ENCODE results near the gene TBATA. TPM values are rescaled to one million over a fixed set of nuclear protein-coding genes. Genes with fewer than 3 reads are reported as not detected.

Gene TBATA
- total RNA-seq, 1 donor from 2014 or later = not detected

DNA sequence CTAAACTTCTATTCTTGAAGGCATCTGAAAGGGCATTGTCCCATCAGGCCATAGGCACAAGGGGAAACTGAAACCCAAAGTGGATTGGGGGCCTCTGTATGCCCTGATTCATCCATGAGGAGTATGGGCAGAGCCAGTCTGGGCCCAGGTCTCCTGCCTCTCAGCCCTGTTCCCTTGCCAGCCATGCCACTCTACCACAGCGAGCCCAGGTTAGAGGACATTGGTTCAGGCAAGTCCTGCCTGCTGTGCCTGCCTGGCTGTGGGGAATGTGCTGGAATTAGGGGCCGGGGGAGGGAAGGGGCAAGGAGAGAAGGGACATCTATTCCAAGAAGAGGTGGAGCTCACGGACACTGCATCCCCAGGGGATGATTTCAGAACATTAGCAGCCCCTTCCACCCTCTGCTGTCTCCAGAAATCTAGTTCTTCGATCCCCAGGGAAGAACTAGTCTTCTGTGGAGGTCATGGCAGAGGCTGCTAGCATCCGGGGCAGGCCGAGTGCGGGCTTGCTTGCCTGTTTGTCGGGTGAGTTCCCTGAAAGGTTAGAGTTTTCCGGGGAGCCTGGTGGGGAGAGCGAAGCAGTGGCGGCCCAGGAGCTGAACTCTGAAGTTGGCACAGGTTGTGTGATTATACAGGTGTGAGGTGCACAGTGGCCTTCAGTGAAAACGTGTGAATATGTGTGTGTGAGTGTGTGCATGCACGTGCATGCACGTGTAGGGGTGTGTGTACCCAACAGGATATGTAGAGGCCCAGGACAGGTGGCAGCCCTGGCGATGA lies 37.8 kb downstream of the TBATA start:
- TF ChIP-seq, protein P1, sequence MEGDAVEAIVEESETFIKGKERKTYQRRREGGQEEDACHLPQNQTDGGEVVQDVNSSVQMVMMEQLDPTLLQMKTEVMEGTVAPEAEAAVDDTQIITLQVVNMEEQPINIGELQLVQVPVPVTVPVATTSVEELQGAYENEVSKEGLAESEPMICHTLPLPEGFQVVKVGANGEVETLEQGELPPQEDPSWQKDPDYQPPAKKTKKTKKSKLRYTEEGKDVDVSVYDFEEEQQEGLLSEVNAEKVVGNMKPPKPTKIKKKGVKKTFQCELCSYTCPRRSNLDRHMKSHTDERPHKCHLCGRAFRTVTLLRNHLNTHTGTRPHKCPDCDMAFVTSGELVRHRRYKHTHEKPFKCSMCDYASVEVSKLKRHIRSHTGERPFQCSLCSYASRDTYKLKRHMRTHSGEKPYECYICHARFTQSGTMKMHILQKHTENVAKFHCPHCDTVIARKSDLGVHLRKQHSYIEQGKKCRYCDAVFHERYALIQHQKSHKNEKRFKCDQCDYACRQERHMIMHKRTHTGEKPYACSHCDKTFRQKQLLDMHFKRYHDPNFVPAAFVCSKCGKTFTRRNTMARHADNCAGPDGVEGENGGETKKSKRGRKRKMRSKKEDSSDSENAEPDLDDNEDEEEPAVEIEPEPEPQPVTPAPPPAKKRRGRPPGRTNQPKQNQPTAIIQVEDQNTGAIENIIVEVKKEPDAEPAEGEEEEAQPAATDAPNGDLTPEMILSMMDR (IDR thresholded peaks at IDR 0.05; ENCODE audit: unreplicated experiment) = no peak
- DNase-seq (ENCODE audit: low spot score) = no peak
- peaks cover 35% of the 10 kb centered on the region for H3K4me1 Mint-ChIP-seq (ENCODE audit: unreplicated experiment)
- H3K27me3 Mint-ChIP-seq (ENCODE audit: unreplicated experiment) = peaks cover 6% of the 10 kb centered on the region
- H3K9me3 Mint-ChIP-seq (ENCODE audit: unreplicated experiment) = no peaks in the 10 kb centered on the region
- H3K27ac Mint-ChIP-seq (ENCODE audit: unreplicated experiment) = no peak overlapping the region
- peaks cover 5% of the 10 kb centered on the region for H3K36me3 Mint-ChIP-seq (ENCODE audit: low read depth, unreplicated experiment)
- no peak overlapping the region for H3K4me3 Mint-ChIP-seq (ENCODE audit: unreplicated experiment)

DNA sequence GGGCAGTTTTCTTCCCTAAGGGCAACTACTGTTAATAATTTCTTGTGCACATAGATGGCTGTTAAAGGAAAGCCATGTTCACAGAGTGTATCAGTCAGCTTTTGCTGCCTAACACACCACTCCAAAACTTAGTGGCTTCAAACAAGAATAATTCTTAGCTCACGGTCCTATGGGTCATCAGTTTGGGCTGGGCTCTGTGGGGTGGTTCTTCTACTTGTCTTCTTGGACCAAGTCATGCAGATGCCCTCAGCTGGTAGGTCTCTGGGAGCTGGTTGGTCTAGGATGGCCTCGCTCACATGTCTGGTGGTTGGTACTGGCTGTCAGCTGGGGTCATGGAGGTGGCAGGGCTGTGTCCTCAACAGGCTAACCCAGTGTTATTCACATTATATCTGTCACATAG lies 39.6 kb downstream of the TBATA start:
- Mint-ChIP-seq H3K4me3 (ENCODE audit: unreplicated experiment) (no peak overlapping the region), H3K27ac (ENCODE audit: unreplicated experiment) (no peak overlapping the region), H3K9me3 (ENCODE audit: unreplicated experiment) (no peaks in the 10 kb centered on the region), H3K4me1 (ENCODE audit: unreplicated experiment) (peaks cover 46% of the 10 kb centered on the region), H3K27me3 (ENCODE audit: unreplicated experiment) (peaks cover 6% of the 10 kb centered on the region), H3K36me3 (ENCODE audit: low read depth, unreplicated experiment) (peaks cover 5% of the 10 kb centered on the region)
- TF ChIP-seq, protein P1 (IDR thresholded peaks at IDR 0.05; ENCODE audit: unreplicated experiment) = no peak
- no peak for DNase-seq (ENCODE audit: low spot score)

DNA sequence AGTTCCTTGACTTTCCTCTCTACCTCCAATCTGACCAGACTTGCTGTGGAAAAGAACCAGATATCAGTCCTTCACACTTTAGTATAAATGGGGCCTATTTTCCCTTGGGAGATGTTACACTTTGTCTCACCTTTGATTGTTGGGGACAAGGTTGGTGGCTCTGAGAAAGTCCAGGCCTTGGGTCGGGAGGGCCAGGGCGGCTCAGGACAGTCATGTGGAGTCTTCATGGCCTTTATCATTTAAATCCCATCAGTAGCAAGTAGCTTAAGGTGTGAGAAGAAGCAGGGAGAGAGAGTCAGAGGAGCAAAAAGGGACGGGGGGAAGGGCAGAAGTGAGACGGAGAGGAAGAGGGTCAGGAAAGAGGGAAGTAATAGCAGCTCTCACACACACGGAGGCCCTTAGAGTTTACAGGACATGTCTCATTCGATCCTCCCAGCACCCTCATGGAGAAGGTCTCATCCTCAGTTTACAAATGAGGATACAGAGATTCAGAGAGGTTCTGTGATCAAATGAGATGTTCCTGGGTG lies 40.5 kb downstream of the TBATA start:
- TF ChIP-seq, protein P1 (IDR thresholded peaks at IDR 0.05; ENCODE audit: unreplicated experiment) = no peak

DNA sequence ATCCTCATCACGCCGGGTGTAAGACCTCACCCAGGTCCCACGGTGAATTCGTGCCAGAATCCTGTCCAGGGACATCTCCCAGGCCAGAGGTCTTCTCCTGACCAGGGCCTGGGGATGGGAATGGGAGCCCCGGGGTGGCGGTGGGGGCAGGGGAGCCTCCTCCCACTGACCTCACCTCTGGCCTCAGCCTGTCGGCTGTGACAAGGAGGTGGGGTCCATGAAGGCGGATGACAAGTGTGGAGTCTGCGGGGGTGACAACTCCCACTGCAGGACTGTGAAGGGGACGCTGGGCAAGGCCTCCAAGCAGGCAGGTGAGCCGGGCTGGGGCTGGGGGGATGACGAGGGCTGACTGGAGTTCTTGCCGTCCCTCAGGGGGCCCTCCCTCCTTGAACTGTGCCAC lies 41.3 kb downstream of the TBATA start:
- TF ChIP-seq, protein P1 (IDR thresholded peaks at IDR 0.05; ENCODE audit: unreplicated experiment) = no peak
- Mint-ChIP-seq H3K4me1 (ENCODE audit: unreplicated experiment) (peaks cover 47% of the 10 kb centered on the region), H3K36me3 (ENCODE audit: low read depth, unreplicated experiment) (peaks cover 5% of the 10 kb centered on the region), H3K9me3 (ENCODE audit: unreplicated experiment) (no peaks in the 10 kb centered on the region), H3K27me3 (ENCODE audit: unreplicated experiment) (peaks cover 10% of the 10 kb centered on the region), H3K27ac (ENCODE audit: unreplicated experiment) (no peak overlapping the region), H3K4me3 (ENCODE audit: unreplicated experiment) (no peak overlapping the region)
- DNase-seq (ENCODE audit: low spot score) = no peak

More for the DNA sequence above, 40.5 kb downstream of the TBATA start:
- Mint-ChIP-seq H3K27me3 (ENCODE audit: unreplicated experiment) (peaks cover 6% of the 10 kb centered on the region), H3K9me3 (ENCODE audit: unreplicated experiment) (no peaks in the 10 kb centered on the region), H3K36me3 (ENCODE audit: low read depth, unreplicated experiment) (peaks cover 5% of the 10 kb centered on the region), H3K27ac (ENCODE audit: unreplicated experiment) (peak overlapping the region; percentile 21), H3K4me1 (ENCODE audit: unreplicated experiment) (peaks cover 46% of the 10 kb centered on the region), H3K4me3 (ENCODE audit: unreplicated experiment) (no peak overlapping the region)
- no peak for DNase-seq (ENCODE audit: low spot score)

- peaks cover 10% of the 10 kb centered on the region for H3K27me3 Mint-ChIP-seq (ENCODE audit: unreplicated experiment)
- DNase-seq (ENCODE audit: low spot score) = no peak
- peaks cover 5% of the 10 kb centered on the region for H3K36me3 Mint-ChIP-seq (ENCODE audit: low read depth, unreplicated experiment)
- H3K9me3 Mint-ChIP-seq (ENCODE audit: unreplicated experiment) = no peaks in the 10 kb centered on the region
- H3K4me1 Mint-ChIP-seq (ENCODE audit: unreplicated experiment) = peaks cover 47% of the 10 kb centered on the region
- TF ChIP-seq, protein P1 (IDR thresholded peaks at IDR 0.05; ENCODE audit: unreplicated experiment) = no peak
- H3K27ac Mint-ChIP-seq (ENCODE audit: unreplicated experiment) = peak overlapping the region; percentile 98
- no peak overlapping the region for H3K4me3 Mint-ChIP-seq (ENCODE audit: unreplicated experiment)
These were observed 41.8 kb downstream of the TBATA start for GRCh38 chr10:70743430-70743788.

Data from endothelial cell (in vitro differentiated cells).